ENCODE results near the gene ZNF764. TPM values are rescaled to one million over a fixed set of nuclear protein-coding genes. Genes with fewer than 3 reads are reported as not detected.

ZNF764 gene
- total RNA-seq, 1 experiment from 2014 or later = 8.3 TPM

DNA sequence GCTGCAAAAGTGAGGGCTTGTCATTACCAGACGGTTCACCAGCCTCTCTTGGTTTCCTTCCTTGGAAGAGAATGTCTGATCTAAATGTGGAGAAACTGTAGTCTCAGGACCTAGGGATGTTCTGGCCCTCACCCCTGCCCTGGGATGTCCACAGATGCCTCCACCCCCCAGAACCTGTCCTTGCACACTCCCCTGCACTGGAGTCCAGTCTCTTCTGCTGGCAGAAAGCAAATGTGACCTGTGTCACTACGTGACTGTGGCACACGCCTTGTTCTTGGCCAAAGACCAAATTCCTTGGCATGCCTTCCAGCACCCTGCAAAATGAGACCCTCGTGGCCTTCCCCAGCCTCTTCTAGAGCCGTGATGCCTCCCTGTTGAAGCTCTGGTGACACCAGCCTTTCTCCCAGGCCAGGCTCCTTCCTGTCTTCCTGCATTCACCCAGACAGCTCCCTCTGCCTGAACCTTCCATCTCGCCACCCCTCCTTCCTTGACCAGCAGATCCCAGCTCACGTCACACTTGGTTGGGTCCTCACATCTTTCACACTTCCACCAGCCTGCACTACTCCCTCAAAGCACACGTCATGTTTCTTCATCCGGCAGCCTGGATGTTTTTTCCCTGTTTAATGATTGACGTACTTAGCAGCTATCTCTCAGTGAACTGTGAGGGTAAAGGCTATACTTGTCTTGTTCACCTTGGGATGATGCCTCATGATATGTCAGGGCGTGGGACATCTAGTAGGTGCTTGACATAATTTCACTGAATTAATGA is 36.1 kb downstream of the ZNF764 start:
- ChIA-PET POLR2A (interaction anchor here (1.1 to 1.5 kb wide), 2 partner anchors 49 to 87 kb away, joined by 3 to 4 read pairs; no protein-coding TSS in a partner anchor), CTCF (interaction anchor here (0.6 to 1.3 kb wide), 3 partner anchors 23 to 92 kb away, joined by 3 to 5 read pairs (median 3); partner anchors contain the start of gene DCTPP1)
- Mint-ChIP-seq H3K4me1 (ENCODE audit: insufficient read depth, unreplicated experiment) (peaks cover 14% of the 10 kb centered on the region), H3K27me3 (ENCODE audit: insufficient read depth, unreplicated experiment) (no peaks in the 10 kb centered on the region), H3K9me3 (ENCODE audit: unreplicated experiment) (no peaks in the 10 kb centered on the region), H3K36me3 (ENCODE audit: insufficient read depth, unreplicated experiment) (peaks cover 3% of the 10 kb centered on the region), H3K4me3 (ENCODE audit: unreplicated experiment) (no peak overlapping the region), H3K27ac (ENCODE audit: low read depth, unreplicated experiment) (no peak overlapping the region)
- intact Hi-C loops (cut with micrococcal nuclease) = no loop called here
- TF ChIP-seq, protein P1, sequence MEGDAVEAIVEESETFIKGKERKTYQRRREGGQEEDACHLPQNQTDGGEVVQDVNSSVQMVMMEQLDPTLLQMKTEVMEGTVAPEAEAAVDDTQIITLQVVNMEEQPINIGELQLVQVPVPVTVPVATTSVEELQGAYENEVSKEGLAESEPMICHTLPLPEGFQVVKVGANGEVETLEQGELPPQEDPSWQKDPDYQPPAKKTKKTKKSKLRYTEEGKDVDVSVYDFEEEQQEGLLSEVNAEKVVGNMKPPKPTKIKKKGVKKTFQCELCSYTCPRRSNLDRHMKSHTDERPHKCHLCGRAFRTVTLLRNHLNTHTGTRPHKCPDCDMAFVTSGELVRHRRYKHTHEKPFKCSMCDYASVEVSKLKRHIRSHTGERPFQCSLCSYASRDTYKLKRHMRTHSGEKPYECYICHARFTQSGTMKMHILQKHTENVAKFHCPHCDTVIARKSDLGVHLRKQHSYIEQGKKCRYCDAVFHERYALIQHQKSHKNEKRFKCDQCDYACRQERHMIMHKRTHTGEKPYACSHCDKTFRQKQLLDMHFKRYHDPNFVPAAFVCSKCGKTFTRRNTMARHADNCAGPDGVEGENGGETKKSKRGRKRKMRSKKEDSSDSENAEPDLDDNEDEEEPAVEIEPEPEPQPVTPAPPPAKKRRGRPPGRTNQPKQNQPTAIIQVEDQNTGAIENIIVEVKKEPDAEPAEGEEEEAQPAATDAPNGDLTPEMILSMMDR (IDR thresholded peaks at IDR 0.05; ENCODE audit: unreplicated experiment) = no peak
- BruUV-seq (replicated peaks) = no TSS peak
- no peak for DNase-seq (ENCODE audit: unreplicated experiment)

GRCh38 chr16:30521476-30521872 is 36.7 kb downstream of the ZNF764 start:
- ChIA-PET CTCF (interaction anchor here (0.6 to 1.3 kb wide), 2 partner anchors 23 to 29 kb away, joined by 3 to 5 read pairs; no protein-coding TSS in a partner anchor), POLR2A (no interaction called here)
- Mint-ChIP-seq H3K27me3 (ENCODE audit: insufficient read depth, unreplicated experiment) (no peaks in the 10 kb centered on the region), H3K36me3 (ENCODE audit: insufficient read depth, unreplicated experiment) (no peaks in the 10 kb centered on the region), H3K4me1 (ENCODE audit: insufficient read depth, unreplicated experiment) (peaks cover 14% of the 10 kb centered on the region), H3K9me3 (ENCODE audit: unreplicated experiment) (no peaks in the 10 kb centered on the region), H3K27ac (ENCODE audit: low read depth, unreplicated experiment) (no peak overlapping the region), H3K4me3 (ENCODE audit: unreplicated experiment) (no peak overlapping the region)
- TF ChIP-seq, protein P1 (IDR thresholded peaks at IDR 0.05; ENCODE audit: unreplicated experiment) = no peak
- BruUV-seq (replicated peaks) = no TSS peak
- no peak for DNase-seq (ENCODE audit: unreplicated experiment)
- intact Hi-C loops (cut with micrococcal nuclease) = no loop called here

GRCh38 chr16:30519120-30520049 is 38.8 kb downstream of the ZNF764 start:
- Mint-ChIP-seq H3K9me3 (ENCODE audit: unreplicated experiment) (no peaks in the 10 kb centered on the region), H3K27ac (ENCODE audit: low read depth, unreplicated experiment) (no peak overlapping the region), H3K36me3 (ENCODE audit: insufficient read depth, unreplicated experiment) (no peaks in the 10 kb centered on the region), H3K4me1 (ENCODE audit: insufficient read depth, unreplicated experiment) (peaks cover 8% of the 10 kb centered on the region), H3K27me3 (ENCODE audit: insufficient read depth, unreplicated experiment) (no peaks in the 10 kb centered on the region), H3K4me3 (ENCODE audit: unreplicated experiment) (no peak overlapping the region)
- CTCF ChIA-PET = interaction anchor here (0.6 to 0.8 kb wide), 3 partner anchors 70 to 109 kb away, joined by 3 to 4 read pairs (median 4); no protein-coding TSS in a partner anchor
- POLR2A ChIA-PET = interaction anchor here (0.6 to 1.0 kb wide), 2 partner anchors 21 to 67 kb away, joined by 3 to 5 read pairs; no protein-coding TSS in a partner anchor
- no TSS peak for BruUV-seq (replicated peaks)
- intact Hi-C loops (cut with micrococcal nuclease) = no loop called here
- TF ChIP-seq, protein P1 (IDR thresholded peaks at IDR 0.05; ENCODE audit: unreplicated experiment) = no peak
- no peak for DNase-seq (ENCODE audit: unreplicated experiment)

GRCh38 chr16:30518552-30518951 is 39.6 kb downstream of the ZNF764 start:
- no peak for DNase-seq (ENCODE audit: unreplicated experiment)
- peaks cover 8% of the 10 kb centered on the region for H3K4me1 Mint-ChIP-seq (ENCODE audit: insufficient read depth, unreplicated experiment)
- H3K27me3 Mint-ChIP-seq (ENCODE audit: insufficient read depth, unreplicated experiment) = no peaks in the 10 kb centered on the region
- H3K9me3 Mint-ChIP-seq (ENCODE audit: unreplicated experiment) = no peaks in the 10 kb centered on the region
- CTCF ChIA-PET = interaction anchor here (0.7 to 0.8 kb wide), 2 partner anchors 69 to 87 kb away, joined by 3 to 4 read pairs; no protein-coding TSS in a partner anchor
- no peak overlapping the region for H3K4me3 Mint-ChIP-seq (ENCODE audit: unreplicated experiment)
- POLR2A ChIA-PET = no interaction called here
- TF ChIP-seq, protein P1 (IDR thresholded peaks at IDR 0.05; ENCODE audit: unreplicated experiment) = no peak
- BruUV-seq (replicated peaks) = no TSS peak
- no peak overlapping the region for H3K27ac Mint-ChIP-seq (ENCODE audit: low read depth, unreplicated experiment)
- no peaks in the 10 kb centered on the region for H3K36me3 Mint-ChIP-seq (ENCODE audit: insufficient read depth, unreplicated experiment)
- intact Hi-C loops (cut with micrococcal nuclease) = no loop called here
